Smooth muscle cell of the coronary artery (primary cell): ENCODE measurements around the gene NUAK2. TPM values are rescaled to one million over a fixed set of nuclear protein-coding genes. Genes with fewer than 3 reads are reported as not detected.

Experiments used
- total RNA-seq: library from RNA; depleted of rRNA; stranded (reverse); fragments of >200 nt; gene quantifications from 2 replicates; pipeline ENCODE4 v1.2.3, GENCODE V29; 2014; ENCODE audit warnings: low replicate concordance

NUAK2 gene
- 0.70 and 6.2 TPM in 2 replicates for total RNA-seq

DNA sequence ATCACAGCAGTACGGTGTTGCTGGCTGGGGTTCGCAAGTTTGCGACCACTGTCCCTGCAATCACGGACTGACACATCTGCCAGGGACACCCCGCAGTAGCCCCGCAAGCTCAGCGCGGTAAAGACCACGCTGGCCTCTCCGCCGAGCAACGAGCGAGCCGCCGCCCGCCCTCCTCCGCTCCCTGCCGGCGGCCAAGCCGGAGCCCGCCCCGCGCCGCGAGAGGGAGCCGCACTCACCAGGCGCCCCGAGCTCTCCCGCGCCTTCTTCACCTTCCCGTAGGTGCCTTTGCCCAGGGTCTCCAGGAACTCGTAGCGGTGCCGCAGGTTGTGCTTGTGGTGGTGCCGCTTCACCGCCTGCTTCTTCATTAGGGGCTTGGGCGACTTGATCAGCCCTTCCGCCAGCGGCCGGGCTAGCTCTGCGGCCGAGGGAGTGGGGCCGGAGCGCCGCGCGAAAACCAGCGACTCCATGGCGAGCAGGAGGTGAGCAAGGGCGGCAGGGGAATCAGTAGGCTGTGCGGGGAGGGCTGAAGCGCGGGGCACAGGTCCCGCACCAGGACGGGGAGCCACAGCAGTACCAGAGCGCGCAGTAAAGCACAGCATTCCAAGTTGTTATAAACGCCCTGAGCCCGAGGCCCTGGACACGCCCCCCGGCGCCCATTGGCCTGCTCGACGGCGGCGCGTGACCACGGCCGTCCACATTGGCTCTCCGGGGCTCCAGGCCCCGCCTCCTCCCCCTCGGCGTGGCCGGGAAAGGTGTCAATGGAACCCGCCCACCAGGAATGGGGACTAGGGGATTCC lies at the start of gene NUAK2:
NUAK2 (minus strand) TSS at position 584 of the 797 bp plus-strand sequence; CDS start at position 467, 117 bp downstream.

GRCh38 chr1:205356440-205357139 lies 35.0 kb upstream of the NUAK2 start, which contains the start of gene KLHDC8A:
Gene KLHDC8A, minus strand, starts transcription at chr1:205356922. Its CDS starts 13,318 bp downstream, at chr1:205343604.

Other genes with a start within 250 kb of the NUAK2 start
- 0.83 and 2.5 TPM in 2 replicates for gene TMEM81, start 237.3 kb downstream of the NUAK2 start, total RNA-seq
- 12.9 and 14.5 TPM in 2 replicates for gene RBBP5, start 199.8 kb downstream of the NUAK2 start, total RNA-seq
- 10.9 and 19.3 TPM in 2 replicates for gene DSTYK, start 110.0 kb downstream of the NUAK2 start, total RNA-seq
- gene TMCC2, start 93.8 kb downstream of the NUAK2 start, total RNA-seq: 1.4 and 2.3 TPM in 2 replicates
- gene KLHDC8A, start 35.2 kb upstream of the NUAK2 start, total RNA-seq: 0.08 TPM in 1 of 2 replicates, not detected in the other
- gene LEMD1, start 100.3 kb upstream of the NUAK2 start, total RNA-seq: not detected in 2 replicates
- gene BLACAT1, start 134.3 kb upstream of the NUAK2 start, total RNA-seq: not detected in 2 replicates
- gene CDK18, start 182.9 kb upstream of the NUAK2 start, total RNA-seq: 0.47 and 1.1 TPM in 2 replicates